BJ (cell line): ENCODE data around the gene TACC2. TPM values are rescaled to one million over a fixed set of nuclear protein-coding genes. Genes with fewer than 3 reads are reported as not detected.

Experiments
- CTCF ChIA-PET: fragments of 350-600 bp; formaldehyde crosslinking; extraction: SDS; loops from one replicate; lab custom pipeline; 2021; ENCODE audit warnings: antibody characterized with exemption, inconsistent platforms; lab: Yijun Ruan, JAX
- POLR2A ChIA-PET: fragments of 300-600 bp; sonication (Branson Sonifier 250); formaldehyde crosslinking; extraction: SDS; loops from one replicate; lab custom pipeline; 2021; ENCODE audit warnings: antibody characterized with exemption; lab: Charles Lee
- DNase-seq: peaks from one replicate; pipeline ENCODE4 v3.0.0-alpha.2; 2011; ENCODE audit warnings: low read depth
- H3K27me3 ChIP-seq: 2 replicates; pipeline ENCODE4 v1.6.0; 2011; ENCODE audit warnings: low read length; ENCODE audit not compliant: control insufficient read depth, insufficient read depth
- H3K36me3 ChIP-seq: 2 replicates; pipeline ENCODE4 v1.5.1; 2011; ENCODE audit warnings: low read length; ENCODE audit not compliant: control insufficient read depth, insufficient read depth
- H3K4me3 ChIP-seq: 2 replicates; pipeline ENCODE4 v1.5.1; 2011; ENCODE audit warnings: low read depth, mild to moderate bottlenecking, control low read depth, low read length
- CTCF ChIP-seq: IDR thresholded peaks from 2 replicates; pipeline ENCODE4 v1.5.1; 2011; ENCODE audit warnings: low read depth, mild to moderate bottlenecking, control low read depth, inconsistent platforms, low read length, moderate library complexity; ENCODE audit not compliant: insufficient read depth
- polyA plus RNA-seq: library from polyadenylated mRNA; depleted of rRNA; stranded (reverse); fragments of >200 nt; gene quantifications from 2 replicates; pipeline ENCODE4 v1.2.3, GENCODE V29; 2011

The TACC2 gene
- polyA plus RNA-seq, 1 experiment = 10.4 TPM

DNA sequence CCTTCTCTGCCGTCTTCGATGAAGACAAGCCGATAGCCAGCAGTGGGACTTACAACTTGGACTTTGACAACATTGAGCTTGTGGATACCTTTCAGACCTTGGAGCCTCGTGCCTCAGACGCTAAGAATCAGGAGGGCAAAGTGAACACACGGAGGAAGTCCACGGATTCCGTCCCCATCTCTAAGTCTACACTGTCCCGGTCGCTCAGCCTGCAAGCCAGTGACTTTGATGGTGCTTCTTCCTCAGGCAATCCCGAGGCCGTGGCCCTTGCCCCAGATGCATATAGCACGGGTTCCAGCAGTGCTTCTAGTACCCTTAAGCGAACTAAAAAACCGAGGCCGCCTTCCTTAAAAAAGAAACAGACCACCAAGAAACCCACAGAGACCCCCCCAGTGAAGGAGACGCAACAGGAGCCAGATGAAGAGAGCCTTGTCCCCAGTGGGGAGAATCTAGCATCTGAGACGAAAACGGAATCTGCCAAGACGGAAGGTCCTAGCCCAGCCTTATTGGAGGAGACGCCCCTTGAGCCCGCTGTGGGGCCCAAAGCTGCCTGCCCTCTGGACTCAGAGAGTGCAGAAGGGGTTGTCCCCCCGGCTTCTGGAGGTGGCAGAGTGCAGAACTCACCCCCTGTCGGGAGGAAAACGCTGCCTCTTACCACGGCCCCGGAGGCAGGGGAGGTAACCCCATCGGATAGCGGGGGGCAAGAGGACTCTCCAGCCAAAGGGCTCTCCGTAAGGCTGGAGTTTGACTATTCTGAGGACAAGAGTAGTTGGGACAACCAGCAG, 221.7 kb downstream of the TACC2 start:
- Histone ChIP-seq H3K36me3 (peaks cover 2% of the 10 kb centered on the region), H3K4me3 (no peak overlapping the region), H3K27me3 (no peaks in the 10 kb centered on the region)
- TF ChIP-seq CTCF = no peak
- POLR2A ChIA-PET = no interaction called here
- CTCF ChIA-PET = no interaction called here
- DNase-seq = no peak

- DNase-seq = no peak
- ChIA-PET POLR2A (no interaction called here), CTCF (no interaction called here)
- Histone ChIP-seq H3K4me3 (no peak overlapping the region), H3K36me3 (peaks cover 3% of the 10 kb centered on the region), H3K27me3 (no peaks in the 10 kb centered on the region)
- TF ChIP-seq CTCF = no peak
Observed at GRCh38 chr10:122213364-122213763, 224.4 kb downstream of the TACC2 start.

GRCh38 chr10:122213766-122214165, 224.8 kb downstream of the TACC2 start:
- no peaks in the 10 kb centered on the region for H3K27me3 ChIP-seq
- H3K36me3 ChIP-seq = peaks cover 3% of the 10 kb centered on the region
- no peak for DNase-seq
- no peak overlapping the region for H3K4me3 ChIP-seq
- POLR2A ChIA-PET = no interaction called here
- no peak for TF ChIP-seq CTCF
- CTCF ChIA-PET = interaction anchor here (1.5 kb wide), 1 partner anchor 70 kb away, joined by 3 read pairs; no protein-coding TSS in a partner anchor

DNA sequence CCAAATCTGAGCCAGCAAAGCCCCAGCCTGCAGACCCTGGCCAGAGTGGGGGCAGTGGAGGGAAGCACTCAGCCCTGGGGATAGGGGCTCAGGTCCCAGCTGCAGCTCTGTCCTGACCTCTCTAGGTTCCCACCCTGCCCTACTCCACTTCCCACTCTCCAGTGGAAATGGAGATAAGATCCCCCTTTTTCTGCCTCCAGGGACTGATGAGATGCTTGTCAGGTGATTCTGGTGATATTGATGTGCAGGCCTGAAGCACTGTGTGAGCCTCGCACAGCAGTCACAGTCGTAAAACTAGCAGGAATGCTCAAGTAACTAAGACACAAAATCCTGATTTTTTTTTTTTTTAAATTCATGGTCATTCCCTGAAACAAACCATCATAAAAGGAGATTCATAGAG, 227.1 kb downstream of the TACC2 start:
- peaks cover 3% of the 10 kb centered on the region for H3K36me3 ChIP-seq
- no peak for DNase-seq
- CTCF ChIA-PET = no interaction called here
- TF ChIP-seq CTCF = no peak
- no peak overlapping the region for H3K4me3 ChIP-seq
- H3K27me3 ChIP-seq = no peaks in the 10 kb centered on the region
- POLR2A ChIA-PET = no interaction called here

GRCh38 chr10:122219340-122219739, 230.4 kb downstream of the TACC2 start:
- ChIA-PET CTCF (interaction anchor here (1.0 to 1.5 kb wide), 2 partner anchors 21 to 77 kb away, joined by 3 to 5 read pairs; no protein-coding TSS in a partner anchor), POLR2A (no interaction called here)
- H3K4me3 ChIP-seq = no peak overlapping the region

More at GRCh38 chr10:122219340-122219739, 230.4 kb downstream of the TACC2 start:
- Histone ChIP-seq H3K36me3 (peaks cover 2% of the 10 kb centered on the region), H3K27me3 (no peaks in the 10 kb centered on the region)
- no peak for DNase-seq
- TF ChIP-seq CTCF = no peak
